AG10803 (cell line): ENCODE data around the gene MYL11.

Experiments
- DNase-seq: peaks from one replicate; pipeline ENCODE4 v3.0.0; 2010; ENCODE audit warnings: low read depth
- H3K4me3 ChIP-seq: 2 replicates; pipeline ENCODE4 v1.5.1; 2011; ENCODE audit warnings: mild to moderate bottlenecking, low read length, control low read depth
- CTCF ChIP-seq: conservative IDR thresholded peaks from 2 replicates; pipeline ENCODE4 v1.5.1; 2011; ENCODE audit warnings: mild to moderate bottlenecking, low read length, control low read depth, inconsistent platforms

The MYL11 gene

GRCh38 chr16:30365200-30365599 is 9.4 kb upstream of the MYL11 start:
- no peak for TF ChIP-seq CTCF
- DNase-seq: no peak
- no peak overlapping the region for H3K4me3 ChIP-seq

- no peak for TF ChIP-seq CTCF
- no peak for DNase-seq
- no peak overlapping the region for H3K4me3 ChIP-seq
Observed at GRCh38 chr16:30366511-30366910, 8.1 kb upstream of the MYL11 start.

- H3K4me3 ChIP-seq: peak overlapping the region; percentile 88
- no peak for DNase-seq
- TF ChIP-seq CTCF: no peak
Observed at GRCh38 chr16:30367349-30368009, 7.1 kb upstream of the MYL11 start.

GRCh38 chr16:30368122-30368791 is 6.3 kb upstream of the MYL11 start:
- H3K4me3 ChIP-seq: peak overlapping the region; percentile 88
- peak; percentile 44 for DNase-seq
- TF ChIP-seq CTCF: no peak

- H3K4me3 ChIP-seq: peak overlapping the region; percentile 88
- DNase-seq: no peak
- TF ChIP-seq CTCF: no peak
Observed at GRCh38 chr16:30368792-30369090, 5.9 kb upstream of the MYL11 start.

- DNase-seq: no peak
- no peak for TF ChIP-seq CTCF
- H3K4me3 ChIP-seq: peak overlapping the region; percentile 88
Observed at GRCh38 chr16:30369091-30369937, 5.3 kb upstream of the MYL11 start.
